Fibroblast of lung (primary cell): Measurements from ENCODE around the gene KIF9.

Experiments used
- CTCF ChIP-seq, 2 donors: IDR thresholded peaks in 1 of 2; conservative IDR thresholded peaks in 1 of 2; 1 replicate in 1 of 2; 2 replicates in 1 of 2; pipeline ENCODE4 v1.5.1; 2011 to 2012; ENCODE audit warnings: low read length in 2 of 2, control low read depth in 1 of 2, inconsistent platforms in 1 of 2, low read depth in 1 of 2, mild to moderate bottlenecking in 1 of 2
- EZH2 ChIP-seq: IDR thresholded peaks from 2 replicates; pipeline ENCODE4 v1.5.1; 2012; ENCODE audit warnings: low read length, control low read depth, mild to moderate bottlenecking; ENCODE audit errors: missing control alignments

- TF ChIP-seq CTCF (conservative IDR thresholded peaks at IDR 0.05 in 1 of 2, IDR thresholded peaks at IDR 0.05 in 1 of 2; ENCODE audit: low read depth in 1 of 2, low read length in 2 of 2) = no peak
- no peak for TF ChIP-seq EZH2
These were observed 1.2 kb upstream of the KIF9 start for GRCh38 chr3:47283591-47284364.
